WI38 (cell line): ENCODE measurements around the gene PYGB.
A peak's percentile ranks its signal among the peaks of the same experiment; 100 is the strongest.

Experiments
- H3K4me3 ChIP-seq: 2 replicates; pipeline ENCODE4 v1.5.1; 2011; ENCODE audit warnings: low read depth, mild to moderate bottlenecking, control low read depth, low read length
- TF ChIP-seq, protein P1 (sequence below): IDR thresholded peaks from 2 replicates; pipeline ENCODE4 v1.5.1; 2012; ENCODE audit warnings: low read depth, mild to moderate bottlenecking, control low read depth, low read length

Gene PYGB

DNA sequence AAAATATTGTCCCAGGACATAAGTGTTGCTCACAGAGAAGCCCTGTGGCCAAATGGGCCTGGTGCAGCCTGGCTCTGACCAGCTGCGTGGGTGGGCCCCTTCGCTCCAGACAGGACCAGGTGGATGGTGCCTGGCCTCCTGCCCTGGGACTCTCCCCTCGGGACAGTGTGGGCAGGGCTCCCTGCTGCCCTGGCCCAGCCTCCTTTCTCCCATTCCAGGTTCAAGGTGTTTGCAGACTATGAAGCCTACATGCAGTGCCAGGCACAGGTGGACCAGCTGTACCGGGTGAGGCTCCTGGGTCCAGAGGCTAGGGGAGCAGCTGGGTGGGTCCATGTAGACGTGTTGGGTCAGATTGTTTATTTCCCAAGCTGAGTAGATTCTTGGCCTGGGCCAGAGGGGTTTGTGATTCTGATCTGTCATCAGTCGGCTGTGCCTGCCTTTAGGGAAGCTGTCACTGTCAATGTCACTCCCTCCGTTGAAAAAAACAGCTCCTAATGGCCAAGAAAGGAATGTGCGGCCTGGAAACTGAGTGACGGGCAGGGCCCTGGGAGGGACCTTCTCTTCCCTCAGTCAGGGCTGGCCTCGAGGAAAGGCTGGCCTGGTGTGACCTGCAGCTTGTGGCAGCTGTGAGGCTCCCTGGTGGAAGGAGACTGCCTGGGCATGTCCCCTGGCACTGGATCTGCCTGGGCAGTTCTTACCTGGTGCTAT, 47.7 kb downstream of the PYGB start:
- H3K4me3 ChIP-seq = no peak overlapping the region
- TF ChIP-seq, protein P1, sequence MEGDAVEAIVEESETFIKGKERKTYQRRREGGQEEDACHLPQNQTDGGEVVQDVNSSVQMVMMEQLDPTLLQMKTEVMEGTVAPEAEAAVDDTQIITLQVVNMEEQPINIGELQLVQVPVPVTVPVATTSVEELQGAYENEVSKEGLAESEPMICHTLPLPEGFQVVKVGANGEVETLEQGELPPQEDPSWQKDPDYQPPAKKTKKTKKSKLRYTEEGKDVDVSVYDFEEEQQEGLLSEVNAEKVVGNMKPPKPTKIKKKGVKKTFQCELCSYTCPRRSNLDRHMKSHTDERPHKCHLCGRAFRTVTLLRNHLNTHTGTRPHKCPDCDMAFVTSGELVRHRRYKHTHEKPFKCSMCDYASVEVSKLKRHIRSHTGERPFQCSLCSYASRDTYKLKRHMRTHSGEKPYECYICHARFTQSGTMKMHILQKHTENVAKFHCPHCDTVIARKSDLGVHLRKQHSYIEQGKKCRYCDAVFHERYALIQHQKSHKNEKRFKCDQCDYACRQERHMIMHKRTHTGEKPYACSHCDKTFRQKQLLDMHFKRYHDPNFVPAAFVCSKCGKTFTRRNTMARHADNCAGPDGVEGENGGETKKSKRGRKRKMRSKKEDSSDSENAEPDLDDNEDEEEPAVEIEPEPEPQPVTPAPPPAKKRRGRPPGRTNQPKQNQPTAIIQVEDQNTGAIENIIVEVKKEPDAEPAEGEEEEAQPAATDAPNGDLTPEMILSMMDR = no peak

DNA sequence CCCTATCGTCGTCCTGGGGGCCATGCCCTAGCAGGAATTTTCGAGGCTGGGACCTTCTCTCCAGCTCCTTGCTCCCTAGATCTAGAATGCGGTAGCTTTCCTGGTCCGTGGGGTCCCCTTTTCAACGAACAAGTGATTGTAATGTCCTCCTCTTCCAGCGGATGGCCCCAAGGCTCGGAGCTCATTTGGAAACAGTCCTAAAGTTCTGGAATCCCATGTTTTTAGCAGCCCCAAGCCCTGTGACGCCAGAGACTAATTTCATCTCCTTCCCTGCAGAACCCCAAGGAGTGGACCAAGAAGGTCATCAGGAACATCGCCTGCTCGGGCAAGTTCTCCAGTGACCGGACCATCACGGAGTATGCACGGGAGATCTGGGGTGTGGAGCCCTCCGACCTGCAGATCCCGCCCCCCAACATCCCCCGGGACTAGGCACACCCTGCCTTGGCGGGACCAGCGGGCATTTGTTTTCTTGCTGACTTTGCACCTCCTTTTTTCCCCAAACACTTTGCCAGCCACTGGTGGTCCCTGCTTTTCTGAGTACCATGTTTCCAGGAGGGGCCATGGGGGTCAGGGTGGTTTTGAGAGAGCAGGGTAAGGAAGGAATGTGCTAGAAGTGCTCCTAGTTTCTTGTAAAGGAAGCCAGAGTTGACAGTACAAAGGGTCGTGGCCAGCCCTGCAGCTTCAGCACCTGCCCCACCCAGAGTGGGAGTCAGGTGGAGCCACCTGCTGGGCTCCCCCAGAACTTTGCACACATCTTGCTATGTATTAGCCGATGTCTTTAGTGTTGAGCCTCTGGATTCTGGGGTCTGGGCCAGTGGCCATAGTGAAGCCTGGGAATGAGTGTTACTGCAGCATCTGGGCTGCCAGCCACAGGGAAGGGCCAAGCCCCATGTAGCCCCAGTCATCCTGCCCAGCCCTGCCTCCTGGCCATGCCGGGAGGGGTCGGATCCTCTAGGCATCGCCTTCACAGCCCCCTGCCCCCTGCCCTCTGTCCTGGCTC, 48.5 kb downstream of the PYGB start:
- H3K4me3 ChIP-seq = no peak overlapping the region
- TF ChIP-seq, protein P1 = 0 out of 2 replicates have a peak, but pooled peaks have one; percentile 15

DNA sequence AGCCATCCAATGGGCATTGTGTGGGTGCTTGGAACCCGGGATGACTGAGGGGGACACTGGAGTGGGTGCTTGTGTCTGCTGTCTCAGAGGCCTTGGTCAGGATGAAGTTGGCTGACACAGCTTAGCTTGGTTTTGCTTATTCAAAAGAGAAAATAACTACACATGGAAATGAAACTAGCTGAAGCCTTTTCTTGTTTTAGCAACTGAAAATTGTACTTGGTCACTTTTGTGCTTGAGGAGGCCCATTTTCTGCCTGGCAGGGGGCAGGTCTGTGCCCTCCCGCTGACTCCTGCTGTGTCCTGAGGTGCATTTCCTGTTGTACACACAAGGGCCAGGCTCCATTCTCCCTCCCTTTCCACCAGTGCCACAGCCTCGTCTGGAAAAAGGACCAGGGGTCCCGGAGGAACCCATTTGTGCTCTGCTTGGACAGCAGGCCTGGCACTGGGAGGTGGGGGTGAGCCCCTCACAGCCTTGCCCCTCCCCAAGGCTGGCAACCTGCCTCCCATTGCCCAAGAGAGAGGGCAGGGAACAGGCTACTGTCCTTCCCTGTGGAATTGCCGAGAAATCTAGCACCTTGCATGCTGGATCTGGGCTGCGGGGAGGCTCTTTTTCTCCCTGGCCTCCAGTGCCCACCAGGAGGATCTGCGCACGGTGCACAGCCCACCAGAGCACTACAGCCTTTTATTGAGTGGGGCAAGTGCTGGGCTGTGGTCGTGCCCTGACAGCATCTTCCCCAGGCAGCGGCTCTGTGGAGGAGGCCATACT, 49.4 kb downstream of the PYGB start:
- H3K4me3 ChIP-seq = no peak overlapping the region
- TF ChIP-seq, protein P1 = no peak

DNA sequence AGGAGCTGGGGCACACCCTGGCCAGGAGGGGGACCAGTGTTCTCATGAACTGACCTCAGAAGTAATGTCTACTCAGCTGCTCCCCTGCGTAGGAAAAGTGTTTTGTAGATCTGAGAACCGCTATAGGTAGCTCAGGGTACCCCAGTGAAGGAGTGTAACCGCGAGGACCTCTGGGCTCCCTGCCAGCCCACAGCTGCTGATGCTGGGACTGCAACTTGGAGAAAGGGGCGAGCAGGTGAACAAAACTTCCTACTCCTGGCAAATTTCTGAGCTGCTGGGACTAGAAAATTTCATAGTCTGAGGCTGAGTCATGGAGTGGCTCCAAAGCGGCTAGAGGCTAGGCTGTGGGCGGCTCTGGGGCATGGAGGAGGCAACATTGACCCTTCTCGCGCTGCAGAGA, 51.9 kb downstream of the PYGB start:
- no peak overlapping the region for H3K4me3 ChIP-seq
- TF ChIP-seq, protein P1 = no peak

DNA sequence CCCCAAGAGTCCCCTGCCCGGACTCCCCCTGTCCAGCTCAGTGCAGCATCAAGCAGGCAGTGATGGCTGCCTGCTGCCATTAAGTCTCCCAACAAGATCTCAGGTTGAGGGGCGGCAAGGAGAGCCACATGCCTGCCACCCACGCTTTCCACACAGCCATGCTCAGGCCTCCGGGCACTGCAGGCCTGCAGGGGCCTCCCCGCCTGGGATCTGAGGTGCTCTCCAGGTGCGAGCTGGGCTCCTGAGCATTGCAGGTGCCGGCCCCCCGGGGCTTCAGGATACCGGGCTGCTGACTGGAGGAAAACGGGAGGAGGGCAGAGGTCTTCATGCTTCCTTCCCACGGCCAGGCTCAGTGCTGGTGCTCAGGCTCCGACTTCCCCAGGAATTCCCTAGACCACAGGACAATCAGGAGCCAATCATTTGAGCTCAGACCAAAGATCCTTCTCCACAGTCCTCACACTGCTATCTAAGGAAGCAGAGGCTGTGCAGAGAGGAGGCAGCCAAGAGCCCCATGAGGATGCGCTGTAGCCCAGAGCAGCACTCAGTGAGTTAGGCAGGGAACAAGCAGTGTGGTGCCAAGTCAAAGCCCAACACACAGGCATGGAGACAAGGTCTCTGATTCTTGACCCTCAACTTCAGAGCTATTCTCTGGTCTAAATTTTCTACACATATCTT, 52.7 kb downstream of the PYGB start:
- TF ChIP-seq, protein P1 = no peak
- H3K4me3 ChIP-seq = no peak overlapping the region

DNA sequence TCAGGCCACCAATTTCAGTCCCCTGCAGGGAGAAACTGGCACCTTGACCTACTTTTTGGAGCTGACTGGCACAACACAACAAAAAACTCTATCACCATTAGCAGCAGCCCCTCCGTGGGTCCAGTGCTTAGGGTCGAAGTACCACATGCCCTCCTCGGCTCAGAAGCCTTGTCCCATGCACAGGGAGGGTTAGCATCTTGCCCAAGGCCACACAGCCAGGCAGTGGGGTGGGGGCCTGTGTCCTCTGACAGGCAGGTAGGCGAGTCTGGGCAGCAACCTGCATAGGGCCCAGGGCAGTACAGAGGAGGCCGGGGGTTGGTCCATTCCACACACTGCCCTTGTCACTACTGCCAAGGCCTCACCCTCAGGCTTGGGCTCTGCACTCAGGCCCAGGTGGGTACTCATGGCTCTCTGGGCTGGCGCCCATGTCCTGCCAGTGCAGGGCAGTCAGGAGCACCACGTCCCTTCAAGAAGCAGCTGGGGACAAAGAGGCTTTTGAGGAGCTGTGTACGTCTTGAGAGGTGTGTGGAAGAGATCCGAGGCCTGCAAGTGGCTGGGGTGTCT, 53.6 kb downstream of the PYGB start:
- H3K4me3 ChIP-seq = no peak overlapping the region
- TF ChIP-seq, protein P1 = no peak
